ENCODE results near the gene DNAJA2. TPM values are rescaled to one million over a fixed set of nuclear protein-coding genes. Genes with fewer than 3 reads are reported as not detected.
A peak's percentile ranks its signal among the peaks of the same experiment; 100 is the strongest.

The DNAJA2 gene
- total and polyA plus RNA-seq, 4 donors = 24.9 to 56.5 (median 35.6) TPM

GRCh38 chr16:46911650-46912049 lies 61.8 kb downstream of the DNAJA2 start:
- no peak overlapping the region for H3K4me3 ChIP-seq
- no peaks in the 10 kb centered on the region for H3K9me3 ChIP-seq (ENCODE audit: control insufficient read depth in 4 of 4, insufficient read depth in 3 of 4, low read length in 3 of 4)
- TF ChIP-seq, protein P1, sequence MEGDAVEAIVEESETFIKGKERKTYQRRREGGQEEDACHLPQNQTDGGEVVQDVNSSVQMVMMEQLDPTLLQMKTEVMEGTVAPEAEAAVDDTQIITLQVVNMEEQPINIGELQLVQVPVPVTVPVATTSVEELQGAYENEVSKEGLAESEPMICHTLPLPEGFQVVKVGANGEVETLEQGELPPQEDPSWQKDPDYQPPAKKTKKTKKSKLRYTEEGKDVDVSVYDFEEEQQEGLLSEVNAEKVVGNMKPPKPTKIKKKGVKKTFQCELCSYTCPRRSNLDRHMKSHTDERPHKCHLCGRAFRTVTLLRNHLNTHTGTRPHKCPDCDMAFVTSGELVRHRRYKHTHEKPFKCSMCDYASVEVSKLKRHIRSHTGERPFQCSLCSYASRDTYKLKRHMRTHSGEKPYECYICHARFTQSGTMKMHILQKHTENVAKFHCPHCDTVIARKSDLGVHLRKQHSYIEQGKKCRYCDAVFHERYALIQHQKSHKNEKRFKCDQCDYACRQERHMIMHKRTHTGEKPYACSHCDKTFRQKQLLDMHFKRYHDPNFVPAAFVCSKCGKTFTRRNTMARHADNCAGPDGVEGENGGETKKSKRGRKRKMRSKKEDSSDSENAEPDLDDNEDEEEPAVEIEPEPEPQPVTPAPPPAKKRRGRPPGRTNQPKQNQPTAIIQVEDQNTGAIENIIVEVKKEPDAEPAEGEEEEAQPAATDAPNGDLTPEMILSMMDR (IDR thresholded peaks at IDR 0.05; ENCODE audit: control extremely low read depth, extremely low read depth) = no peak
- peaks cover 0 to 3% (median 0%) of the 10 kb centered on the region in 5 donors for H3K4me1 ChIP-seq (ENCODE audit: control insufficient read depth in 5 of 5, insufficient read depth in 5 of 5, low read length in 5 of 5)
- H3K36me3 ChIP-seq (ENCODE audit: control insufficient read depth in 4 of 4, insufficient read depth in 4 of 4, low read length in 4 of 4) = peaks cover 2 to 10% (median 4%) of the 10 kb centered on the region in 4 donors
- no peak overlapping the region for H3K27ac ChIP-seq (ENCODE audit: low read depth in 1 of 2, low read length in 1 of 2)
- WGBS, 2 donors = 84 to 95% methylated on average over 4 of the region's 4 CpGs
- no peak overlapping the region for H3K9ac ChIP-seq (ENCODE audit: insufficient read depth in 1 of 2, low read length in 2 of 2)
- ATAC-seq (ENCODE audit: insufficient read depth, low FRiP score) (no peak), DNase-seq (no peak)
- no peaks in the 10 kb centered on the region for H3K27me3 ChIP-seq (ENCODE audit: control insufficient read depth in 3 of 3, insufficient read depth in 3 of 3, low read length in 2 of 3)

DNA sequence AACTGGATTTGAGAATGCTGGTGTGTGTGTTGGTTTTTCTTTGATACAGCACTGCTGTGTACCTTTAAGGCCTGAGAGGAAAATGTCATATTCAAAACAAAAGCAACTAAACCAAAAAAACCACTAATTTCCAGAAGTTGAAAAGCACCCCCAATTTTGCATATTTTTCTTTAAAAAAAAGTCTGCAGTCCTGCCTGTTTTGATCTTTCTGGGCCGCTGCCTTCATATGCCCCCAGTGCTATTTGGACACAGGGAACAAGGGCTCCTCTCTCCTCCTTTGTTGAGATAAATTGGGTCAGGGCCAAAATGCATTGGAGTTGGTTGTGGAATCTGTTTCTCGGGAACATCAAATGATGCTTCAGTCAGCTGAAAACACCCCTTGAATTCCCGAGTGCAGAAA lies 62.4 kb downstream of the DNAJA2 start:
- WGBS, 2 donors = 72 to 93% methylated on average over 3 of the region's 3 CpGs
- no peak overlapping the region for H3K27ac ChIP-seq (ENCODE audit: low read depth in 1 of 2, low read length in 1 of 2)
- no peaks in the 10 kb centered on the region for H3K9me3 ChIP-seq (ENCODE audit: control insufficient read depth in 4 of 4, insufficient read depth in 3 of 4, low read length in 3 of 4)
- no peak overlapping the region for H3K9ac ChIP-seq (ENCODE audit: insufficient read depth in 1 of 2, low read length in 2 of 2)
- TF ChIP-seq, protein P1 (IDR thresholded peaks at IDR 0.05; ENCODE audit: control extremely low read depth, extremely low read depth) = no peak
- DNase-seq (no peak), ATAC-seq (ENCODE audit: insufficient read depth, low FRiP score) (no peak)
- no peak overlapping the region for H3K4me3 ChIP-seq
- peaks cover 0 to 3% (median 0%) of the 10 kb centered on the region in 5 donors for H3K4me1 ChIP-seq (ENCODE audit: control insufficient read depth in 5 of 5, insufficient read depth in 5 of 5, low read length in 5 of 5)
- H3K27me3 ChIP-seq (ENCODE audit: control insufficient read depth in 3 of 3, insufficient read depth in 3 of 3, low read length in 2 of 3) = no peaks in the 10 kb centered on the region
- H3K36me3 ChIP-seq (ENCODE audit: control insufficient read depth in 4 of 4, insufficient read depth in 4 of 4, low read length in 4 of 4) = peaks cover 2 to 10% (median 4%) of the 10 kb centered on the region in 4 donors

GRCh38 chr16:46908540-46909372 lies 64.7 kb downstream of the DNAJA2 start:
- no peak overlapping the region for H3K4me3 ChIP-seq
- DNase-seq (peak; percentile 67 to 76 (median 74)), ATAC-seq (ENCODE audit: insufficient read depth, low FRiP score) (no peak)
- peaks cover 2 to 5% (median 3%) of the 10 kb centered on the region in 4 donors for H3K36me3 ChIP-seq (ENCODE audit: control insufficient read depth in 4 of 4, insufficient read depth in 4 of 4, low read length in 4 of 4)
- H3K27ac ChIP-seq (ENCODE audit: low read depth in 1 of 2, low read length in 1 of 2) = no peak overlapping the region
- WGBS, 2 donors = 53 to 60% methylated on average over 6 of the region's 6 CpGs
- TF ChIP-seq, protein P1 (IDR thresholded peaks at IDR 0.05; ENCODE audit: control extremely low read depth, extremely low read depth) = peak; percentile 47
- no peaks in the 10 kb centered on the region for H3K4me1 ChIP-seq (ENCODE audit: control insufficient read depth in 5 of 5, insufficient read depth in 5 of 5, low read length in 5 of 5)
- no peaks in the 10 kb centered on the region for H3K9me3 ChIP-seq (ENCODE audit: control insufficient read depth in 4 of 4, insufficient read depth in 3 of 4, low read length in 3 of 4)
- no peak overlapping the region for H3K9ac ChIP-seq (ENCODE audit: insufficient read depth in 1 of 2, low read length in 2 of 2)
- no peaks in the 10 kb centered on the region for H3K27me3 ChIP-seq (ENCODE audit: control insufficient read depth in 3 of 3, insufficient read depth in 3 of 3, low read length in 2 of 3)
